Esophagus (tissue), 2 donors: ENCODE results near the gene LARP4B. TPM values are rescaled to one million over a fixed set of nuclear protein-coding genes. Genes with fewer than 3 reads are reported as not detected.

Experiments
- H3K27ac ChIP-seq, 2 donors: one replicate each; pipeline ENCODE4 v1.5.1; 2013; ENCODE audit warnings: low read depth in 2 of 2, mild to moderate bottlenecking in 2 of 2, inconsistent platforms in 1 of 2, low read length in 1 of 2, moderate library complexity in 1 of 2
- H3K27me3 ChIP-seq, 2 donors: one replicate each; pipeline ENCODE4 v1.6.1; 2013; ENCODE audit warnings: low read length in 2 of 2, control low read depth in 1 of 2, mild to moderate bottlenecking in 1 of 2; ENCODE audit not compliant: insufficient read depth in 2 of 2, control insufficient read depth in 1 of 2
- H3K36me3 ChIP-seq, 2 donors: one replicate each; pipeline ENCODE4 v1.6.1; 2013; ENCODE audit warnings: low read length in 1 of 2; ENCODE audit not compliant: control insufficient read depth in 2 of 2, insufficient read depth in 2 of 2
- H3K4me1 ChIP-seq, 2 donors: one replicate each; pipeline ENCODE4 v1.6.1; 2013; ENCODE audit warnings: low read length in 1 of 2; ENCODE audit not compliant: control insufficient read depth in 2 of 2, insufficient read depth in 2 of 2
- H3K4me3 ChIP-seq, 2 donors: one replicate each; pipeline ENCODE4 v1.5.1; 2013; ENCODE audit warnings: low read length in 2 of 2, mild to moderate bottlenecking in 2 of 2, low read depth in 1 of 2, moderate library complexity in 1 of 2
- H3K9me3 ChIP-seq, 2 donors: one replicate each; pipeline ENCODE4 v1.6.1; 2013; ENCODE audit warnings: mild to moderate bottlenecking in 2 of 2, low read depth in 1 of 2, low read length in 1 of 2, moderate library complexity in 1 of 2; ENCODE audit not compliant: control insufficient read depth in 2 of 2, insufficient read depth in 1 of 2
- WGBS, 2 donors: extraction: QIAGEN DNeasy Blood & Tissue Kit; methylation state at CpG; one replicate each; pipeline ENCODE4 v1.1.7; 2013; 5-methylcytosine and 5-hydroxymethylcytosine counted together
- polyA plus RNA-seq, 2 donors: library from polyadenylated mRNA; stranded (reverse); fragments of 200-250 nt; gene quantifications; one replicate each; pipeline ENCODE4 v1.2.3, GENCODE V29; 2013
- donor health status: healthy with polysubstance abuse.
- donor health status: Bipolar disorder and iron deficiency.

Gene LARP4B
- polyA plus RNA-seq, result 10 to 100 TPM; 19.7 to 22.4 TPM

DNA sequence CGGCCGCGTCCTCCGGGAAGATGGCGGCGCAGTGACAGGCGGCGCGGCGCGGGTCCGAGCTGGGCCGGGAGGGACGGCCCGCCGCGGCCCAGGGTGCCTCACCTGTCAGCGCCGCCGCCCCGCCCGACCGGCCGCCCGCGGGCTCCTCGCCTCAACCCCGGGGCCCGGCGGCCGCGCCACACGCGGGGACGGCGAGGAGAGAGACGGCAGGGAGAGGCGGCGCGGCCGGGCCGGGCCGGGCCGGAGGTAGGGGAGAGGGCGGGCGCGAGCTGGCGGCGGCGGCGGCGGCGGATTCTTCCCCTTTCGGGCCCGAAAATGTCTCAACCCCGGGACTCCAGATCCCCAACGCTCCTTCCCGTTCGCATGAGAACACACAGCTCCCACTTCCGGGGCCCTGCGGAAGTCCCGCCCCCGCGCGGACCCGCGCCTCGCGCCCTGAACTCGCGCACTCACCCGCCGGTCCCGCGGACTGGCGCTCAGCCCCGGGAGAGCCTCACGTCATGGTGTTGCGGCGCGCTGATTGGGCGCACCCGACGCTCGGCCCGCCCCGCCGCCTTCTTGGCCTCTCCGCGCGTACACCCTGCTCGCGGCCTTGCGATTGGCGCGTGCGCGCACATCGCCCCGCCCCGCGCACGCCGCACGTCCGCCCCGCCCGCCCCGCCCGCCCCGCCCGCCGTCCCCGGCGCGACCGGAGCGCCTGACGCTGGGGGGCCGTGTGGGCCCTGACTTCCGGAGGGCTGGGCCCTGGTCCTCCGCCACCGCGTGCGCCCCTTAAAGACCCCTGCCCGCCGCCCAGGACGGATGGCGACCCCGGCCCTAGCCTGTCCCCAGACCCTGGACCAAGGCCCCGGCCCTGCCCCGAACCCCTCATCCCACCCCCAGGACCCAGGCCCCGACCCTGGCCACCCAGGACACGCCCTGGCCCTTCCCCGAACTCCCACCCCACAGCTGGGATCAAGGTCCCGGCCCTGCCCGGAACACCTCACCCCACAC is at the start of gene LARP4B:
TSS of gene LARP4B (minus strand) at position 380 of the 993 bp plus-strand sequence. CDS start 45,984 bp downstream, outside the sequence.
- peak within 1 kb of the TSS; percentile 72 to 99 for H3K4me3 ChIP-seq
- no peaks in the 10 kb centered on the region for H3K4me1 ChIP-seq
- WGBS, 2 donors, result 0 to 1% methylated on average over 82 to 137 of the region's 137 CpGs
- no peaks in the 10 kb centered on the region for H3K36me3 ChIP-seq
- no peaks in the 10 kb centered on the region for H3K9me3 ChIP-seq
- peak within 1 kb of the TSS; percentile 98 to 99 for H3K27ac ChIP-seq
- no peaks in the 10 kb centered on the region for H3K27me3 ChIP-seq

DNA sequence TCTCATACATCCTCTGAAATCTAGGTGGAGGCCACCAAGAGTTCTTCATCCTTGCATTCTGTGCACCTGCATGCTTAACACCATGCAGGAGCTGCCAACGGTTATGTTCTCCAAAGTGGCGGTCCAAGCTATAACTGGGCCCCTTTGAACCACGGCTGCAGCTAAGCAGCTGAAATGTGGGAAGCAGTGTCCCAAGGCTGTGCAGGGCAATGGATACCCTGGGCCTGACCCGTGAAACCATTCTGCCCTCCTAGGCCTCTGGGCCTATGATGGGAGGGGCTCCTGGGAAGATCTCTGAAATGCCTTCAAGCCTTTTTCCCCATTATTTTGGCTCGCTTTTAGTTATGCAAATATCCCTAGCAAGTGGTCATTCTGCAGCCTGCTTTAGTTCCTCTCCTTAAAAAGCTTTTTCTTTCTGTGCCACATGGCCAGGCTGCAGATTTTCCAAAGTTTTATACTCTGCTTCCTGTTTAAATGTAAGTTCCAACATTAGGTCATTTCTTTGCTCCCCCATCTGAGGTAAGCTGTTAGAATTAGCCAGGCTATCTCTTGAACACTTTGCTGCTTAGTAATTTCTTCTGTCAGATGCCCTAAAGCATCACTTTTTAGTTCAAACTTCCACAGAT is 49.1 kb upstream of the LARP4B start:
- H3K27ac ChIP-seq, result no peak overlapping the region
- H3K9me3 ChIP-seq, result peaks cover 4% of the 10 kb centered on the region in 2 donors
- 97 to 98% methylated on average over 5 of the region's 5 CpGs for WGBS, 2 donors
- H3K4me3 ChIP-seq, result no peak overlapping the region
- no peaks in the 10 kb centered on the region for H3K27me3 ChIP-seq
- no peaks in the 10 kb centered on the region for H3K4me1 ChIP-seq
- H3K36me3 ChIP-seq, result no peaks in the 10 kb centered on the region

GRCh38 chr10:978826-979421 is 47.4 kb upstream of the LARP4B start:
- H3K4me3 ChIP-seq, result no peak overlapping the region
- 89 to 91% methylated on average over 2 of the region's 2 CpGs for WGBS, 2 donors
- H3K4me1 ChIP-seq, result no peaks in the 10 kb centered on the region
- peaks cover 4% of the 10 kb centered on the region in 2 donors for H3K9me3 ChIP-seq
- no peaks in the 10 kb centered on the region for H3K27me3 ChIP-seq
- no peak overlapping the region for H3K27ac ChIP-seq
- H3K36me3 ChIP-seq, result no peaks in the 10 kb centered on the region

DNA sequence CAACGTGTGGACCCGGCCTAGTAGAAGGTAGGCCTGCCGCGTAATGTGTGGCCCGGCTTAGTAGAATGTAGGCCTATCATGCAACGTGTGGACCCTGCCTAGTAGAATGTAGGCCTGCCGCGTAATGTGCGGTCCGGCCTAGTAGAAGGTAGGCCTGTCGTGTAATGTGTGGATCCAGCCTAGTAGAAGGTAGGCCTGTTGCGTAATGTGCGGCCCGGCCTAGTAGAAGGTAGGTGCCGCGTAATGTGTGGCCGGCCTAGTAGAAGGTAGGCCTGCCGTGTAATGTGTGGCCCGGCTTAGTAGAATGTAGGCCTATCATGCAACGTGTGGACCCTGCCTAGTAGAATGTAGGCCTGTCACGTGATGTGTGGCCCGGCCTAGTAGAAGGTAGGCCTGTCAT is 44.8 kb upstream of the LARP4B start:
- 92 to 95% methylated on average over 22 of the region's 22 CpGs for WGBS, 2 donors
- Histone ChIP-seq H3K9me3 (peaks cover 4 to 6% of the 10 kb centered on the region in 2 donors), H3K4me1 (no peaks in the 10 kb centered on the region), H3K27me3 (no peaks in the 10 kb centered on the region), H3K27ac (no peak overlapping the region), H3K36me3 (no peaks in the 10 kb centered on the region), H3K4me3 (no peak overlapping the region)

- peaks cover 0 to 3% of the 10 kb centered on the region in 2 donors for H3K9me3 ChIP-seq
- H3K36me3 ChIP-seq, result no peaks in the 10 kb centered on the region
- WGBS, 2 donors, result 82 to 90% methylated on average over 5 of the region's 5 CpGs
- no peak overlapping the region for H3K27ac ChIP-seq
- no peaks in the 10 kb centered on the region for H3K27me3 ChIP-seq
- H3K4me1 ChIP-seq, result peaks cover 0 to 1% of the 10 kb centered on the region in 2 donors
- no peak overlapping the region for H3K4me3 ChIP-seq
These were observed 43.2 kb upstream of the LARP4B start for GRCh38 chr10:974785-975074.

GRCh38 chr10:974038-974784 is 42.7 kb upstream of the LARP4B start:
- Histone ChIP-seq H3K36me3 (no peaks in the 10 kb centered on the region), H3K27ac (no peak overlapping the region), H3K4me1 (peaks cover 0 to 3% of the 10 kb centered on the region in 2 donors), H3K27me3 (no peaks in the 10 kb centered on the region), H3K9me3 (peaks cover 0 to 3% of the 10 kb centered on the region in 2 donors), H3K4me3 (no peak overlapping the region)
- 62 to 67% methylated on average over 20 of the region's 20 CpGs for WGBS, 2 donors

GRCh38 chr10:972763-973162 is 41.3 kb upstream of the LARP4B start:
- Histone ChIP-seq H3K27ac (no peak overlapping the region), H3K9me3 (peaks cover 0 to 3% of the 10 kb centered on the region in 2 donors)
- 85 to 87% methylated on average over 8 of the region's 8 CpGs for WGBS, 2 donors

DNA sequence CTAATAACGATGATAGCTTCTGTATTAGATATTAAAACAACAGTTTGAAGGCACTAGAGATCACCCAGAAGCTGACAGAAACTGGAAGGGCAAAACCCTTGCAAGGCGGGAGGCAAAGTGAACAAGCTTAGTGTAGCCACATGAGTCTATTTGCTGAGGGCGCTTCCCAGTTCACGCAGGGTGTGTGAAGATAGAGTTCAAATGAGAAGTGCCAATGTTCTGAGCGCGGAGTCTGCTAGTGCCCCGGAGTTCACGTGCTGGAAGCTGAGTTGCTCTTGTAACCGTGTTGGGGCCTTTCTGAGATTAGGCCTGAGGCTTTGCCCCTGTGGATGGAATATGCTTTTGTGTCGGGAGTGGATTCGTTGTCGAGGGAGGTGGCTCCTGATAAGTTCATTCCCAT is 40.1 kb upstream of the LARP4B start:
- Histone ChIP-seq H3K4me1 (peaks cover 0 to 3% of the 10 kb centered on the region in 2 donors), H3K36me3 (no peaks in the 10 kb centered on the region), H3K9me3 (peaks cover 0 to 3% of the 10 kb centered on the region in 2 donors), H3K4me3 (no peak overlapping the region), H3K27ac (no peak overlapping the region), H3K27me3 (no peaks in the 10 kb centered on the region)
- WGBS, 2 donors, result 66 to 70% methylated on average over 12 of the region's 12 CpGs

More at GRCh38 chr10:972763-973162, 41.3 kb upstream of the LARP4B start:
- Histone ChIP-seq H3K4me1 (peaks cover 0 to 3% of the 10 kb centered on the region in 2 donors), H3K4me3 (no peak overlapping the region), H3K36me3 (no peaks in the 10 kb centered on the region), H3K27me3 (no peaks in the 10 kb centered on the region)

DNA sequence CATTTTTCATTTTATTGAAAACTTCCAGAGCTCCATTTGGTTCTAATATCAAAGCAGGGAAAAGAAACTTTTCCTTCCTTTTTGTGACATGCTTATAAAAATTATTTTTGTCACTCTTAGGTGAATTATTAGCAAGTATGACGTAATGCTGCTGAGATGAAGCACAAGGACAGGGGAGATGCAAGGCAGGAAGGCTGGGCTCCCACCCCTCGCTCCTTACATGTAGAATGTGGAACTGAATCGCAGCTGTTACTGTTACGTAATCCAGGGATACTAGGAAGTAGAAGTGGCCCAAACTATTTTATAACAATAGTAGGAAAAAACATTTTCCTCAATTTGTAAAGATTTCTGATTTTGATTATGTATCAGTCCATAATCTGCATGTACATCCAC is 39.6 kb upstream of the LARP4B start:
- WGBS, 2 donors, result 51 to 56% methylated on average over 4 of the region's 4 CpGs
- peaks cover 0 to 3% of the 10 kb centered on the region in 2 donors for H3K9me3 ChIP-seq
- H3K36me3 ChIP-seq, result no peaks in the 10 kb centered on the region
- H3K4me1 ChIP-seq, result peaks cover 0 to 3% of the 10 kb centered on the region in 2 donors
- no peak overlapping the region for H3K4me3 ChIP-seq
- H3K27ac ChIP-seq, result no peak overlapping the region
- no peaks in the 10 kb centered on the region for H3K27me3 ChIP-seq
